H9 (cell line): ENCODE measurements around the gene COA6. TPM values are rescaled to one million over a fixed set of nuclear protein-coding genes. Genes with fewer than 3 reads are reported as not detected.

Experiments
- DNase-seq: peaks from one replicate; pipeline ENCODE4 v3.0.0-alpha.2; 2017
- H2AFZ ChIP-seq: one replicate; pipeline ENCODE4 v1.6.1; 2013; ENCODE audit warnings: mild to moderate bottlenecking, low read length, control low read depth, moderate library complexity
- H2AK5ac ChIP-seq: 2 replicates; pipeline ENCODE4 v1.6.1; 2013; ENCODE audit warnings: low read length, control low read depth, mixed read lengths; ENCODE audit not compliant: insufficient read length
- H2BK120ac ChIP-seq: one replicate; pipeline ENCODE4 v1.6.1; 2013; ENCODE audit warnings: low read depth, mild to moderate bottlenecking, low read length, control low read depth, inconsistent platforms; ENCODE audit not compliant: poor library complexity, severe bottlenecking
- H2BK12ac ChIP-seq: 2 replicates; pipeline ENCODE4 v1.6.1; 2013; ENCODE audit warnings: low read length, control low read depth, mixed read lengths, low read depth; ENCODE audit not compliant: insufficient read length
- H2BK15ac ChIP-seq: 2 replicates; pipeline ENCODE4 v1.6.1; 2013; ENCODE audit warnings: low read depth, low read length, control low read depth
- H2BK20ac ChIP-seq: one replicate; pipeline ENCODE4 v1.6.1; 2013; ENCODE audit warnings: low read depth, mild to moderate bottlenecking, low read length, control low read depth, inconsistent platforms; ENCODE audit not compliant: poor library complexity, severe bottlenecking
- H2BK5ac ChIP-seq: 2 replicates; pipeline ENCODE4 v1.6.1; 2013; ENCODE audit warnings: low read length, control low read depth, mixed read lengths; ENCODE audit not compliant: insufficient read length
- H3K14ac ChIP-seq: 2 replicates; pipeline ENCODE4 v1.6.1; 2013; ENCODE audit warnings: low read length, control low read depth; ENCODE audit not compliant: insufficient read depth
- H3K18ac ChIP-seq: 2 replicates; pipeline ENCODE4 v1.6.1; 2013; ENCODE audit warnings: low read depth, mild to moderate bottlenecking, mixed read lengths, low read length, control low read depth; ENCODE audit not compliant: insufficient read length
- H3K23ac ChIP-seq: 2 replicates; pipeline ENCODE4 v1.6.1; 2013; ENCODE audit warnings: low read length, control low read depth, mixed read lengths, low read depth; ENCODE audit not compliant: insufficient read length
- H3K23me2 ChIP-seq: 2 replicates; pipeline ENCODE4 v1.6.1; 2013; ENCODE audit warnings: low read depth, mild to moderate bottlenecking, mixed read lengths, low read length, control low read depth; ENCODE audit not compliant: insufficient read length, poor library complexity, severe bottlenecking
- H3K27ac ChIP-seq: 2 replicates; pipeline ENCODE4 v1.5.1; 2013; ENCODE audit warnings: low read length, control low read depth, mixed read lengths, low read depth; ENCODE audit not compliant: insufficient read length
- H3K27me3 ChIP-seq: 2 replicates; pipeline ENCODE4 v1.6.1; 2013; ENCODE audit warnings: low read length, control low read depth, inconsistent platforms; ENCODE audit not compliant: insufficient read depth
- H3K4ac ChIP-seq: 2 replicates; pipeline ENCODE4 v1.6.1; 2013; ENCODE audit warnings: low read depth, mild to moderate bottlenecking, control low read depth, inconsistent platforms, low read length, moderate library complexity
- H3K4me1 ChIP-seq: 2 replicates; pipeline ENCODE4 v1.6.1; 2013; ENCODE audit warnings: low read length, control low read depth, inconsistent platforms; ENCODE audit not compliant: insufficient read depth
- H3K4me2 ChIP-seq: 2 replicates; pipeline ENCODE4 v1.6.1; 2013; ENCODE audit warnings: low read length, control low read depth, mixed read lengths; ENCODE audit not compliant: insufficient read length, insufficient read depth
- H3K56ac ChIP-seq: 2 replicates; pipeline ENCODE4 v1.6.1; 2013; ENCODE audit warnings: low read depth, mild to moderate bottlenecking, mixed read lengths, low read length, control low read depth; ENCODE audit not compliant: insufficient read length
- H3K79me1 ChIP-seq: 2 replicates; pipeline ENCODE4 v1.6.1; 2013; ENCODE audit warnings: low read depth, mild to moderate bottlenecking, moderate library complexity, low read length, control low read depth, inconsistent platforms; ENCODE audit not compliant: insufficient read depth, poor library complexity, severe bottlenecking
- H3K79me2 ChIP-seq: 2 replicates; pipeline ENCODE4 v1.6.1; 2013; ENCODE audit warnings: low read length, control low read depth, inconsistent platforms; ENCODE audit not compliant: insufficient read depth
- H3K9ac ChIP-seq: 2 replicates; pipeline ENCODE4 v1.6.1; 2013; ENCODE audit warnings: low read length, control low read depth, mixed read lengths; ENCODE audit not compliant: insufficient read length; ENCODE audit errors: extremely low read depth
- H3K9me3 ChIP-seq: one replicate; pipeline ENCODE4 v1.6.1; 2013; ENCODE audit warnings: low read depth, low read length, inconsistent platforms; ENCODE audit not compliant: control insufficient read depth
- H3T11ph ChIP-seq: one replicate; pipeline ENCODE4 v1.6.1; 2013; ENCODE audit warnings: mild to moderate bottlenecking, low read length, control low read depth, inconsistent platforms
- H4K20me1 ChIP-seq: one replicate; pipeline ENCODE4 v1.6.1; 2013; ENCODE audit not compliant: control insufficient read depth, insufficient read length, insufficient read depth
- H4K5ac ChIP-seq: 2 replicates; pipeline ENCODE4 v1.6.1; 2013; ENCODE audit warnings: low read depth, mild to moderate bottlenecking, mixed read lengths, low read length, control low read depth; ENCODE audit not compliant: insufficient read length
- H4K8ac ChIP-seq: replicated peaks from 2 replicates; pipeline ENCODE4 v1.6.1; 2013; ENCODE audit warnings: low read length, control low read depth, mixed read lengths, low read depth; ENCODE audit not compliant: insufficient read length
- H4K91ac ChIP-seq: 2 replicates; pipeline ENCODE4 v1.6.1; 2013; ENCODE audit warnings: low read depth, mild to moderate bottlenecking, moderate library complexity, mixed read lengths, low read length, control low read depth; ENCODE audit not compliant: insufficient read length
- H3K27ac Mint-ChIP-seq, 3 experiments: 2 replicates in 2 of 3; 3 replicates in 1 of 3; pipeline ENCODE4 v1.8.0; 2020 to 2021; ENCODE audit warnings: mixed read lengths in 3 of 3, mild to moderate bottlenecking in 1 of 3, moderate library complexity in 1 of 3
- H3K27me3 Mint-ChIP-seq: 2 replicates; pipeline ENCODE4 v1.8.0; 2021; ENCODE audit warnings: low read depth, mild to moderate bottlenecking, moderate library complexity, mixed read lengths
- H3K36me3 Mint-ChIP-seq, 3 experiments: 2 replicates in 2 of 3; 3 replicates in 1 of 3; pipeline ENCODE4 v1.8.0; 2020 to 2021; ENCODE audit warnings: low read depth in 3 of 3, mixed read lengths in 3 of 3; ENCODE audit not compliant: insufficient read depth in 1 of 3
- H3K4me1 Mint-ChIP-seq, 2 experiments: 2 replicates each; pipeline ENCODE4 v1.8.0; 2020; ENCODE audit warnings: mixed read lengths in 2 of 2
- H3K4me3 Mint-ChIP-seq, 2 experiments: 2 replicates in 1 of 2; 3 replicates in 1 of 2; pipeline ENCODE4 v1.8.0; 2020 to 2021; ENCODE audit warnings: mild to moderate bottlenecking in 2 of 2, mixed read lengths in 2 of 2, moderate library complexity in 1 of 2
- H3K9me3 Mint-ChIP-seq, 2 experiments: 2 replicates in 1 of 2; 3 replicates in 1 of 2; pipeline ENCODE4 v1.8.0; 2020; ENCODE audit warnings: mild to moderate bottlenecking in 2 of 2, mixed read lengths in 2 of 2, moderate library complexity in 1 of 2
- WGBS: extraction: QIAGEN DNeasy Blood & Tissue Kit; methylation state at CpG from one replicate; pipeline ENCODE4 v1.1.7; 2013; ENCODE audit warnings: missing lambda C conversion rate, low lambda C conversion rate, mixed read lengths; ENCODE audit not compliant: insufficient read length; ENCODE audit errors: extremely low coverage; 5-methylcytosine and 5-hydroxymethylcytosine counted together
- total RNA-seq: library from RNA; stranded (reverse); gene quantifications from 2 replicates; pipeline ENCODE4 v1.2.1, GENCODE V29; 2021
- TF ChIP-seq, protein P1 (sequence below): fragments of 200-600 bp; sonication (generic); conservative IDR thresholded peaks from 3 replicates; pipeline ENCODE4 v1.8.0; 2021; ENCODE audit warnings: antibody characterized with exemption, mild to moderate bottlenecking

The COA6 gene
- total RNA-seq, 1 experiment from 2014 or later, result 42.3 TPM

DNA sequence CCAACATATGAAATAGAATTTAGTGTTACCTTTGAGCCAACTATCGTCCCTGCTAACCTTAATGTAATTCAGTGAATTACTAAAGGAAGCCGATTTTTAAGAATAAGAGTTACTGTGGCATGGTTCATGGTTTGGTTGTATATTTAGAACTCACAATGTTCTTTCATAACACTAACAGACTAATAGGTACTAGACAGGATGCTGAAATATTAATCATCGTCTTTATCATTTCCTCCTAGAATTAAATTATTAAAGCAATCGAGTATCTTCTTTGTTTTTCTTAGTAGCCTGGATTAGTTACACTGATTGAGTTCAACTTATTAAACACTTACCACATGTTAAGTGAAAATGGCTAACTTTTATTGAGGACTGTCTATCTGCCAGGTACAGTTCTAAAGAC lies 58.0 kb downstream of the COA6 start:
- H3K4me1 ChIP-seq, result no peaks in the 10 kb centered on the region
- H3K27me3 ChIP-seq, result no peaks in the 10 kb centered on the region
- no peak overlapping the region for H3K27ac Mint-ChIP-seq
- no peaks in the 10 kb centered on the region for H3K27me3 Mint-ChIP-seq
- no peak overlapping the region for H3K23ac ChIP-seq
- H2AFZ ChIP-seq, result no peak overlapping the region
- no peak overlapping the region for H3K4ac ChIP-seq
- H3T11ph ChIP-seq, result no peak overlapping the region
- H3K4me1 Mint-ChIP-seq, result 0 out of 4 replicates have a peak, but pooled peaks cover 0 to 2% of the 10 kb centered on the region in 2 experiments
- peaks cover 16 to 51% (median 48%) of the 10 kb centered on the region in 3 experiments; a peak in 6 of 7 replicates for H3K36me3 Mint-ChIP-seq
- H3K79me2 ChIP-seq, result no peaks in the 10 kb centered on the region
- no CpG with 5 or more reads among the region's 4 CpGs for WGBS
- H3K9me3 Mint-ChIP-seq, result no peaks in the 10 kb centered on the region
- H4K91ac ChIP-seq, result no peak overlapping the region
- no peaks in the 10 kb centered on the region for H3K9me3 ChIP-seq
- H4K8ac ChIP-seq, result no peak overlapping the region
- no peak overlapping the region for H3K9ac ChIP-seq
- no peak overlapping the region for H2AK5ac ChIP-seq
- no peak overlapping the region for H2BK5ac ChIP-seq
- DNase-seq, result no peak
- TF ChIP-seq, protein P1, sequence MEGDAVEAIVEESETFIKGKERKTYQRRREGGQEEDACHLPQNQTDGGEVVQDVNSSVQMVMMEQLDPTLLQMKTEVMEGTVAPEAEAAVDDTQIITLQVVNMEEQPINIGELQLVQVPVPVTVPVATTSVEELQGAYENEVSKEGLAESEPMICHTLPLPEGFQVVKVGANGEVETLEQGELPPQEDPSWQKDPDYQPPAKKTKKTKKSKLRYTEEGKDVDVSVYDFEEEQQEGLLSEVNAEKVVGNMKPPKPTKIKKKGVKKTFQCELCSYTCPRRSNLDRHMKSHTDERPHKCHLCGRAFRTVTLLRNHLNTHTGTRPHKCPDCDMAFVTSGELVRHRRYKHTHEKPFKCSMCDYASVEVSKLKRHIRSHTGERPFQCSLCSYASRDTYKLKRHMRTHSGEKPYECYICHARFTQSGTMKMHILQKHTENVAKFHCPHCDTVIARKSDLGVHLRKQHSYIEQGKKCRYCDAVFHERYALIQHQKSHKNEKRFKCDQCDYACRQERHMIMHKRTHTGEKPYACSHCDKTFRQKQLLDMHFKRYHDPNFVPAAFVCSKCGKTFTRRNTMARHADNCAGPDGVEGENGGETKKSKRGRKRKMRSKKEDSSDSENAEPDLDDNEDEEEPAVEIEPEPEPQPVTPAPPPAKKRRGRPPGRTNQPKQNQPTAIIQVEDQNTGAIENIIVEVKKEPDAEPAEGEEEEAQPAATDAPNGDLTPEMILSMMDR, result no peak
- no peak overlapping the region for H3K18ac ChIP-seq
- no peak overlapping the region for H3K27ac ChIP-seq
- H3K23me2 ChIP-seq, result no peaks in the 10 kb centered on the region
- H3K4me3 Mint-ChIP-seq, result no peak overlapping the region
- no peak overlapping the region for H3K4me2 ChIP-seq
- H4K20me1 ChIP-seq, result no peaks in the 10 kb centered on the region
- no peak overlapping the region for H2BK20ac ChIP-seq
- H3K79me1 ChIP-seq, result no peaks in the 10 kb centered on the region
- no peak overlapping the region for H3K14ac ChIP-seq
- H2BK12ac ChIP-seq, result no peak overlapping the region
- H4K5ac ChIP-seq, result no peak overlapping the region
- H3K56ac ChIP-seq, result no peak overlapping the region
- H2BK120ac ChIP-seq, result no peak overlapping the region
- no peak overlapping the region for H2BK15ac ChIP-seq
